OCI-LY1 (cell line): ENCODE data around the gene SLC28A1.

Experiments used
- H2AFZ ChIP-seq: fragments of 200-600 bp; sonication (generic), shearing (Covaris generic); 2 replicates; pipeline ENCODE4 v1.6.0; 2014; ENCODE audit warnings: antibody characterized with exemption, mild to moderate bottlenecking, low read length
- H3F3A ChIP-seq: fragments of 200-600 bp; sonication (generic), shearing (Covaris generic); 2 replicates; pipeline ENCODE4 v1.6.0; 2014; ENCODE audit warnings: mild to moderate bottlenecking, antibody characterized with exemption, low read length, moderate library complexity; ENCODE audit not compliant: insufficient read depth
- H3K27ac ChIP-seq: fragments of 200-600 bp; sonication (generic); 2 replicates; pipeline ENCODE4 v1.5.1; 2014; ENCODE audit warnings: low read length, mixed run types, mild to moderate bottlenecking, low read depth; ENCODE audit not compliant: poor library complexity, severe bottlenecking
- H3K27me3 ChIP-seq: fragments of 200-600 bp; sonication (generic); 2 replicates; pipeline ENCODE4 v1.6.0; 2014; ENCODE audit warnings: antibody characterized with exemption, mild to moderate bottlenecking, low read length, moderate library complexity; ENCODE audit not compliant: insufficient read depth
- H3K36me3 ChIP-seq: fragments of 200-600 bp; sonication (generic); 2 replicates; pipeline ENCODE4 v1.6.1; 2014; ENCODE audit warnings: mild to moderate bottlenecking, antibody characterized with exemption, low read length, moderate library complexity, mixed read lengths; ENCODE audit not compliant: insufficient read depth
- H3K4me1 ChIP-seq: fragments of 200-600 bp; sonication (generic); 2 replicates; pipeline ENCODE4 v1.5.1; 2014; ENCODE audit warnings: mild to moderate bottlenecking, low read length, moderate library complexity; ENCODE audit not compliant: insufficient read depth, severe bottlenecking
- H3K4me2 ChIP-seq: fragments of 200-600 bp; sonication (generic), shearing (Covaris generic); 2 replicates; pipeline ENCODE4 v1.6.1; 2014; ENCODE audit warnings: low read length
- H3K4me3 ChIP-seq: fragments of 200-600 bp; sonication (generic); 2 replicates; pipeline ENCODE4 v1.5.1; 2014; ENCODE audit warnings: low read length, low read depth, mild to moderate bottlenecking, mixed read lengths; ENCODE audit not compliant: poor library complexity, severe bottlenecking
- H3K79me2 ChIP-seq: fragments of 200-600 bp; shearing (Covaris generic); 2 replicates; pipeline ENCODE4 v1.6.1; 2016; ENCODE audit warnings: mixed run types, low read length, mixed read lengths; ENCODE audit not compliant: insufficient read depth
- H3K9ac ChIP-seq: fragments of 200-600 bp; sonication (generic), shearing (Covaris generic); 2 replicates; pipeline ENCODE4 v1.6.1; 2014; ENCODE audit warnings: mild to moderate bottlenecking, low read length, mixed read lengths
- H3K9me2 ChIP-seq: fragments of 200-600 bp; sonication (generic), shearing (Covaris generic); 2 replicates; pipeline ENCODE4 v1.6.1; 2014; ENCODE audit warnings: low read depth, mild to moderate bottlenecking, low read length, mixed read lengths
- H3K9me3 ChIP-seq: fragments of 200-600 bp; shearing (Covaris generic); 2 replicates; pipeline ENCODE4 v1.6.1; 2014; ENCODE audit warnings: low read length, mixed read lengths
- H4K20me1 ChIP-seq: fragments of 200-600 bp; sonication (generic), shearing (Covaris generic); 2 replicates; pipeline ENCODE4 v1.6.0; 2016; ENCODE audit warnings: mild to moderate bottlenecking, low read length; ENCODE audit not compliant: insufficient read depth
- EZH2 ChIP-seq: fragments of 200-600 bp; sonication (generic), shearing (Covaris generic); IDR thresholded peaks from 2 replicates; pipeline ENCODE4 v1.8.0; 2017; ENCODE audit warnings: borderline replicate concordance, mixed run types, mild to moderate bottlenecking, antibody characterized with exemption, low read length, moderate library complexity, mixed read lengths
- TF ChIP-seq, protein P1 (sequence below): fragments of 200-600 bp; sonication (generic), shearing (Covaris generic); IDR thresholded peaks from 2 replicates; pipeline ENCODE4 v1.5.1; 2017; ENCODE audit warnings: mild to moderate bottlenecking, antibody characterized with exemption, low read length, moderate library complexity, mixed read lengths

SLC28A1 gene

DNA sequence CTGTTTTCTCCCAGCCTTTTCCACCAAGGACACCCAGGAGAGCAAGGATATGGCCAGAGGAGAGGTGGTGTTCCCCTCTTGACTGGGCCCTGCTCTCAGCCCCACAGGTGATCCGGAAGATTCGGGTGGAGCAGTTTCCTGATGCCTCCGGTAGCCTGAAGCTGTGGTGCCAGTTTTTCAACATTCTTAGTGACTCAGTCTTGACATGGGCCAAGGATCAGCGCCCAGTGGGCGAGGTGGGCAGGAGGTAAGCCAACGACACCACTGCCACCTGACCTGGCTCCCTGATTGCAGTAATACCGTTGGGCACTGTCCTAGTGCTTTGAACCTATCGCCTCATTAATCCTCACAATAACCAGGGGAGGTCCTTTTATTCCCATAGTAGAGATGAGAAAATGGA, 25.3 kb upstream of the SLC28A1 start:
- H3K4me1 ChIP-seq, result no peaks in the 10 kb centered on the region
- no peak overlapping the region for H3K4me3 ChIP-seq
- no peak overlapping the region for H2AFZ ChIP-seq
- no peak overlapping the region for H3K27ac ChIP-seq
- H4K20me1 ChIP-seq, result no peaks in the 10 kb centered on the region
- H3K9me2 ChIP-seq, result no peaks in the 10 kb centered on the region
- H3K27me3 ChIP-seq, result no peaks in the 10 kb centered on the region; the same call in 1 of the 2 replicates
- no peaks in the 10 kb centered on the region for H3K36me3 ChIP-seq
- H3K79me2 ChIP-seq, result no peaks in the 10 kb centered on the region
- H3K4me2 ChIP-seq, result no peak overlapping the region
- TF ChIP-seq, protein P1, sequence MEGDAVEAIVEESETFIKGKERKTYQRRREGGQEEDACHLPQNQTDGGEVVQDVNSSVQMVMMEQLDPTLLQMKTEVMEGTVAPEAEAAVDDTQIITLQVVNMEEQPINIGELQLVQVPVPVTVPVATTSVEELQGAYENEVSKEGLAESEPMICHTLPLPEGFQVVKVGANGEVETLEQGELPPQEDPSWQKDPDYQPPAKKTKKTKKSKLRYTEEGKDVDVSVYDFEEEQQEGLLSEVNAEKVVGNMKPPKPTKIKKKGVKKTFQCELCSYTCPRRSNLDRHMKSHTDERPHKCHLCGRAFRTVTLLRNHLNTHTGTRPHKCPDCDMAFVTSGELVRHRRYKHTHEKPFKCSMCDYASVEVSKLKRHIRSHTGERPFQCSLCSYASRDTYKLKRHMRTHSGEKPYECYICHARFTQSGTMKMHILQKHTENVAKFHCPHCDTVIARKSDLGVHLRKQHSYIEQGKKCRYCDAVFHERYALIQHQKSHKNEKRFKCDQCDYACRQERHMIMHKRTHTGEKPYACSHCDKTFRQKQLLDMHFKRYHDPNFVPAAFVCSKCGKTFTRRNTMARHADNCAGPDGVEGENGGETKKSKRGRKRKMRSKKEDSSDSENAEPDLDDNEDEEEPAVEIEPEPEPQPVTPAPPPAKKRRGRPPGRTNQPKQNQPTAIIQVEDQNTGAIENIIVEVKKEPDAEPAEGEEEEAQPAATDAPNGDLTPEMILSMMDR, result no peak
- TF ChIP-seq EZH2, result no peak
- H3K9me3 ChIP-seq, result no peaks in the 10 kb centered on the region
- H3F3A ChIP-seq, result no peaks in the 10 kb centered on the region
- no peak overlapping the region for H3K9ac ChIP-seq

DNA sequence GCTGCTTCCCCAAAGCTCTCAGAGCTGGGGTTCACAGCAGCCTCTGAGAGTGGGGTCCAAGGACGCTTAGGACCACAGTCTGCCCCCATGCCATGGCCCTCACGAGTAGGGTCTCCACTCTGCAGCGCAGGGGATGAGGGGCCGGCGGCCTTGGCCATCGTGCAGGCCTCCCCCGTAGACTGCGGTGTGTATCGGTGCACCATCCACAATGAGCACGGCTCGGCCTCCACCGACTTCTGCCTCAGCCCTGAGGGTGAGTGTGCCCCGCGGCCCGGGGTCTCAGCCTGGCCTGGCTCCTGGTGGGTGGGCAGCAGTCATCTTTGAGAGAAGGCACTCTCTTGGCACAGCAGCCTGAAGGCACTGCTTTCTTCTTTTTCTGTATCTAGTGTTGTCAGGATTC, 24.8 kb upstream of the SLC28A1 start:
- Histone ChIP-seq H3K9me2 (no peaks in the 10 kb centered on the region), H3K9me3 (no peaks in the 10 kb centered on the region), H3K79me2 (no peaks in the 10 kb centered on the region), H3F3A (no peaks in the 10 kb centered on the region), H2AFZ (no peak overlapping the region), H3K9ac (no peak overlapping the region), H3K4me2 (no peak overlapping the region), H3K4me3 (no peak overlapping the region), H3K4me1 (no peaks in the 10 kb centered on the region), H3K27ac (no peak overlapping the region), H3K36me3 (no peaks in the 10 kb centered on the region), H4K20me1 (no peaks in the 10 kb centered on the region), H3K27me3 (no peaks in the 10 kb centered on the region; the same call in 1 of the 2 replicates)
- no peak for TF ChIP-seq EZH2
- TF ChIP-seq, protein P1, result no peak

DNA sequence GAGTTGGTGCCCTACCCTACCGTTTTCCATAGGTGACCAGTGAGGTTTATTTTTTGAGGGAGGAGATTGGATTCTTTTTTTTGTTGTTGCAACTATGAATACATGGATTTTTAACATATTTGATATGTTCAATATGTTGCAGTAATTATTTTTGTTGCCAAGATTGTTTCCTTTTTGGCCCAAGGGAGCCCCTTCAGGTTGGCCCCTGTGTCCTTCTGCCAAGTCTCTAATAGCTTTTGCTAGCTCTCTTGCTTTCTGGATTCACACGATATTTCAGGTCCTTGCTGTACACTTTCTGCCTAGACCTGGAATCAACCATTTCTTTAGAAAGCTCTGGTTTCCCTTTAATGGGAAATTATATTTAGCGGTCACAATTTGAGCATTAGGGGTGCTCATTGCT, 22.7 kb upstream of the SLC28A1 start:
- H3K27me3 ChIP-seq, result no peaks in the 10 kb centered on the region; the same call in 1 of the 2 replicates
- no peaks in the 10 kb centered on the region for H3K36me3 ChIP-seq
- H3K9me3 ChIP-seq, result no peaks in the 10 kb centered on the region
- no peak overlapping the region for H3K4me3 ChIP-seq
- no peaks in the 10 kb centered on the region for H3K79me2 ChIP-seq
- no peak overlapping the region for H2AFZ ChIP-seq
- H3K4me1 ChIP-seq, result no peaks in the 10 kb centered on the region
- TF ChIP-seq EZH2, result no peak
- TF ChIP-seq, protein P1, result no peak
- no peaks in the 10 kb centered on the region for H3K9me2 ChIP-seq
- H3K4me2 ChIP-seq, result no peak overlapping the region
- H3K9ac ChIP-seq, result no peak overlapping the region
- H3F3A ChIP-seq, result no peaks in the 10 kb centered on the region
- H3K27ac ChIP-seq, result no peak overlapping the region
- H4K20me1 ChIP-seq, result no peaks in the 10 kb centered on the region
